Measurements from ENCODE around the gene CDK5RAP3.
A peak's percentile ranks its signal among the peaks of the same experiment; 100 is the strongest.

CDK5RAP3 gene

GRCh38 chr17:47970725-47971499 lies at the start of gene CDK5RAP3:
CDK5RAP3 (plus strand) TSS chr17:47971113; CDS start chr17:47971147, 34 bp downstream.
- TF ChIP-seq CTCF (IDR thresholded peaks at IDR 0.05), result peak; percentile 98

GRCh38 chr17:47924785-47925677 lies 45.9 kb upstream of the CDK5RAP3 start:
- TF ChIP-seq CTCF (IDR thresholded peaks at IDR 0.05), result no peak

GRCh38 chr17:47925678-47925988 lies 45.3 kb upstream of the CDK5RAP3 start:
- TF ChIP-seq CTCF (IDR thresholded peaks at IDR 0.05), result no peak

GRCh38 chr17:47927821-47928400 lies 43.0 kb upstream of the CDK5RAP3 start:
- TF ChIP-seq CTCF (IDR thresholded peaks at IDR 0.05), result no peak

GRCh38 chr17:47928415-47928814 lies 42.5 kb upstream of the CDK5RAP3 start:
- TF ChIP-seq CTCF (IDR thresholded peaks at IDR 0.05), result no peak

- no peak for TF ChIP-seq CTCF (IDR thresholded peaks at IDR 0.05)
These were observed 41.5 kb upstream of the CDK5RAP3 start for GRCh38 chr17:47929218-47930000.

- no peak for TF ChIP-seq CTCF (IDR thresholded peaks at IDR 0.05)
These were observed 39.1 kb upstream of the CDK5RAP3 start for GRCh38 chr17:47931848-47932247.

Data from LNCAP (cell line).